B cell (primary cell): ENCODE results near the gene SUMO3. TPM values are rescaled to one million over a fixed set of nuclear protein-coding genes. Genes with fewer than 3 reads are reported as not detected.

Experiments
- ATAC-seq: fragments of 200-7000 bp; cut with Tn5 transposase; one replicate; pipeline ENCODE4 v1.10.0; 2021; ENCODE audit warnings: low read depth, mild to moderate bottlenecking, moderate number of reproducible peaks, moderate library complexity
- CTCF ChIA-PET: fragments of 350-600 bp; sonication (Branson Sonifier 250); formaldehyde crosslinking; loops from one replicate; lab custom pipeline; 2021; ENCODE audit warnings: antibody characterized with exemption, inconsistent platforms; lab: Charles Lee
- POLR2A ChIA-PET: fragments of 350-600 bp; sonication (Branson Sonifier 250); formaldehyde crosslinking; loops from one replicate; lab custom pipeline; 2021; ENCODE audit warnings: antibody characterized with exemption; lab: Charles Lee
- DNase-seq: peaks from one replicate; pipeline ENCODE4 v3.0.0; 2013
- H2AFZ ChIP-seq: 2 replicates; pipeline ENCODE4 v1.6.1; 2012; ENCODE audit warnings: mild to moderate bottlenecking, low read depth, low read length; ENCODE audit not compliant: insufficient read depth, poor library complexity, severe bottlenecking
- H3K27ac ChIP-seq, 2 donors: 1 replicate in 1 of 2; 2 replicates in 1 of 2; pipeline ENCODE4 v1.5.1; 2012 to 2013; ENCODE audit warnings: low read length in 2 of 2, mild to moderate bottlenecking in 2 of 2, moderate library complexity in 1 of 2
- H3K27me3 ChIP-seq, 4 experiments: fragments of 200-600 bp in 1 of 4; sonication (generic) in 1 of 4; replicated peaks in 1 of 4; 1 replicate in 2 of 4; 2 replicates in 2 of 4; pipeline versions ENCODE4 v1.6.1 to v1.7.0; 2013 to 2016; ENCODE audit warnings: low read length in 3 of 4, mild to moderate bottlenecking in 2 of 4, mixed read lengths in 1 of 4, moderate library complexity in 1 of 4; ENCODE audit not compliant: insufficient read depth in 4 of 4, control insufficient read depth in 3 of 4; ENCODE audit errors: control extremely low read depth in 1 of 4
- H3K36me3 ChIP-seq, 2 experiments: replicated peaks in 1 of 2; 1 replicate in 1 of 2; 2 replicates in 1 of 2; pipeline versions ENCODE4 v1.6.1 to v1.7.1; 2013; ENCODE audit warnings: low read length in 1 of 2; ENCODE audit not compliant: insufficient read depth in 2 of 2, control insufficient read depth in 1 of 2; ENCODE audit errors: control extremely low read depth in 1 of 2, extremely low read depth in 1 of 2
- H3K4me1 ChIP-seq, 2 donors: fragments of 200-600 bp in 1 of 2; sonication (generic) in 1 of 2; 1 replicate in 1 of 2; 2 replicates in 1 of 2; pipeline versions ENCODE4 v1.5.1 to v1.6.1; 2013 to 2017; ENCODE audit warnings: low read length in 2 of 2; ENCODE audit not compliant: control insufficient read depth in 2 of 2, insufficient read depth in 2 of 2
- H3K4me2 ChIP-seq: replicated peaks from 2 replicates; pipeline ENCODE3; 2012; ENCODE audit warnings: mild to moderate bottlenecking, low read depth, low read length; ENCODE audit not compliant: poor library complexity, severe bottlenecking
- H3K4me3 ChIP-seq, 5 experiments: fragments of 200-600 bp in 1 of 5; sonication (generic) in 1 of 5; 1 replicate in 3 of 5; 2 replicates in 2 of 5; pipeline versions ENCODE4 v1.5.1 to v1.7.0; 2011 to 2016; ENCODE audit warnings: low read length in 4 of 5, mild to moderate bottlenecking in 4 of 5, low read depth in 2 of 5, control low read depth in 1 of 5, moderate library complexity in 1 of 5; ENCODE audit not compliant: insufficient read depth in 1 of 5; ENCODE audit errors: control extremely low read depth in 1 of 5, extremely low read depth in 1 of 5
- H3K79me2 ChIP-seq: fragments of 200-600 bp; sonication (generic); one replicate; pipeline ENCODE4 v1.6.0; 2016; ENCODE audit warnings: low read length; ENCODE audit not compliant: control insufficient read depth, insufficient read depth
- H3K9ac ChIP-seq: fragments of 200-600 bp; sonication (generic); 2 replicates; pipeline ENCODE4 v1.6.1; 2017; ENCODE audit warnings: mild to moderate bottlenecking, low read length, moderate library complexity
- H3K9me3 ChIP-seq, 3 donors: one replicate each; pipeline versions ENCODE4 v1.6.1 to v1.7.1; 2013; ENCODE audit warnings: low read length in 2 of 3; ENCODE audit not compliant: control insufficient read depth in 2 of 3, insufficient read depth in 1 of 3; ENCODE audit errors: control extremely low read depth in 1 of 3
- H4K20me1 ChIP-seq: 2 replicates; pipeline ENCODE4 v1.6.0; 2012; ENCODE audit warnings: mild to moderate bottlenecking, low read length; ENCODE audit not compliant: insufficient read depth, control insufficient read depth, poor library complexity, severe bottlenecking
- H3K27ac Mint-ChIP-seq: one replicate; pipeline ENCODE4 v1.8.0; 2021; ENCODE audit warnings: mixed read lengths
- H3K27me3 Mint-ChIP-seq: one replicate; pipeline ENCODE4 v1.8.0; 2021; ENCODE audit warnings: mixed read lengths
- H3K4me1 Mint-ChIP-seq: one replicate; pipeline ENCODE4 v1.8.0; 2021; ENCODE audit warnings: mixed read lengths
- H3K4me3 Mint-ChIP-seq: one replicate; pipeline ENCODE4 v1.8.0; 2021; ENCODE audit warnings: mixed read lengths
- H3K9me3 Mint-ChIP-seq: one replicate; pipeline ENCODE4 v1.8.0; 2022; ENCODE audit warnings: mixed read lengths; ENCODE audit not compliant: insufficient read depth
- CTCF ChIP-seq: fragments of 200-600 bp; IDR thresholded peaks from one replicate; pipeline ENCODE4 v1.8.0; 2022; ENCODE audit warnings: antibody characterized with exemption, mild to moderate bottlenecking
- EZH2 ChIP-seq: IDR thresholded peaks from 2 replicates; pipeline ENCODE4 v1.6.1; 2012; ENCODE audit warnings: borderline replicate concordance, low read depth, mild to moderate bottlenecking, moderate library complexity, low read length; ENCODE audit not compliant: insufficient read depth, poor library complexity, severe bottlenecking
- WGBS: methylation state at CpG from one replicate; pipeline ENCODE4 v1.1.5; 2013; ENCODE audit warnings: missing lambda C conversion rate; ENCODE audit not compliant: insufficient coverage; 5-methylcytosine and 5-hydroxymethylcytosine counted together
- intact Hi-C: fragments of 100-400 bp; cut with micrococcal nuclease; formaldehyde crosslinking; loops from one replicate; pipeline ENCODE4 v1.10.0; 2022
- polyA plus RNA-seq: library from polyadenylated mRNA; depleted of rRNA; stranded (reverse); fragments of >200 nt; gene quantifications from 2 replicates; pipeline ENCODE4 v1.2.3, GENCODE V29; 2012
- total RNA-seq, 2 donors: library from RNA; stranded (reverse); fragments of 120-200 nt in 1 of 2; gene quantifications; 1 replicate in 1 of 2; 2 replicates in 1 of 2; pipeline versions ENCODE4 v1.2.3 to v1.2.4, GENCODE V29; 2013 to 2022

The SUMO3 gene
- total and polyA plus RNA-seq, 2 donors (not counting 1 experiment from before 2014, with no cell fraction given) = 37.6 to 44.8 TPM

- Histone ChIP-seq H3K9ac (no peak overlapping the region), H3K79me2 (peaks cover 86% of the 10 kb centered on the region), H3K27me3 (no peaks in the 10 kb centered on the region), H3K9me3 (no peaks in the 10 kb centered on the region), H2AFZ (no peak overlapping the region), H4K20me1 (peaks cover 85% of the 10 kb centered on the region), H3K36me3 (peaks cover 0 to 30% of the 10 kb centered on the region in 2 experiments), H3K4me3 (no peak overlapping the region), H3K4me1 (peaks cover 22 to 32% of the 10 kb centered on the region in 2 donors), H3K4me2 (no peak overlapping the region), H3K27ac (no peak overlapping the region)
- no peak for TF ChIP-seq CTCF
- TF ChIP-seq EZH2 = no peak
- Mint-ChIP-seq H3K27me3 (no peaks in the 10 kb centered on the region), H3K4me1 (peaks cover 34% of the 10 kb centered on the region), H3K27ac (peak overlapping the region; percentile 60), H3K9me3 (no peaks in the 10 kb centered on the region), H3K4me3 (no peak overlapping the region)
- POLR2A ChIA-PET = no interaction called here
- WGBS = 94% methylated on average over 3 of the region's 5 CpGs
- CTCF ChIA-PET = interaction anchor here (0.9 kb wide), 1 partner anchor 9 kb away, joined by 4 read pairs; no protein-coding TSS in a partner anchor
- intact Hi-C loops = no loop called here
- ATAC-seq (no peak), DNase-seq (no peak)
These were observed 26.6 kb downstream of the SUMO3 start for GRCh38 chr21:44791246-44791645.

GRCh38 chr21:44790368-44790767 is 27.5 kb downstream of the SUMO3 start:
- TF ChIP-seq CTCF = no peak
- TF ChIP-seq EZH2 = no peak
- Mint-ChIP-seq H3K4me1 (peaks cover 34% of the 10 kb centered on the region), H3K9me3 (no peaks in the 10 kb centered on the region), H3K27me3 (no peaks in the 10 kb centered on the region), H3K27ac (peak overlapping the region; percentile 60), H3K4me3 (peak overlapping the region; percentile 55)
- Histone ChIP-seq H3K27me3 (no peaks in the 10 kb centered on the region), H2AFZ (no peak overlapping the region), H3K79me2 (peaks cover 84% of the 10 kb centered on the region), H3K9ac (peak overlapping the region; percentile 14), H3K4me1 (peaks cover 22 to 32% of the 10 kb centered on the region in 2 donors), H3K4me3 (no peak overlapping the region), H3K36me3 (peaks cover 0 to 31% of the 10 kb centered on the region in 2 experiments), H4K20me1 (peaks cover 85% of the 10 kb centered on the region), H3K9me3 (no peaks in the 10 kb centered on the region), H3K27ac (peak overlapping the region; percentile 40 to 67), H3K4me2 (peak overlapping the region; percentile 48)
- intact Hi-C loops = no loop called here
- peak; percentile 54 for DNase-seq
- 60% methylated on average over 2 of the region's 3 CpGs for WGBS
- ChIA-PET POLR2A (no interaction called here), CTCF (interaction anchor here (1.2 to 1.4 kb wide), 2 partner anchors 10 to 124 kb away, joined by 3 to 6 read pairs; no protein-coding TSS in a partner anchor)
- peak; percentile 46 for ATAC-seq
